ENCODE results near the gene ZFYVE26. TPM values are rescaled to one million over a fixed set of nuclear protein-coding genes. Genes with fewer than 3 reads are reported as not detected.

Gene ZFYVE26
- total RNA-seq, 1 experiment from 2014 or later, result 13.2 TPM

DNA sequence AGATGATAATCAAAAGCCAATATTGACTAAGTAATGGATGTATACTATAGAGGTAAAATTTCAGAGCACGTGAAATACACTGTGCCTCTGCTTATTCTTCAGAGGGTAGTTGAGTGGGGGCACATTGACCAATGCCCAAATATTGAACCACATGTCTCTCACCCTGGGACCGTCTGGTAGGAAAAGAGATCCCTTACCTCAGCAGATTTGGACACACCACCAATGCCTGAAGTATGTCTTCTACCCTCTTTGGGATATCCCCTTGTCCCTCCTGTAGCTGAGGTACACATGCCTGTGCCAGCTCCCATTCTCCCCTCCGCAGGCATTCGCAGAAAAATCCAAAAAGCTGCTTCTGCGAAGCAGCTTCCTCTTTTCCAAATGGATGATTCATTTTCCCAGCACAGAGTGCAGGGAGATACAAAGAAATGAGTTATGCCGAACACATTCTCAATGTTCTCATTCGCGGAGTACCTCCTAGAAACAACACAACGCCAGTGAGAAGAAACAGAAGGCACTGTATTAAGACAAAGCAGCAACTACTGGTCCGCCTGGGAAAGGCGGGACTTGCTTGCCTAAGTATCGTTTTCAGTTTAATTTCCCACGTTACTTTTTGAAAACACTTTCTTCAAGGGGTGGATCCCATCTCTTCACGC, 691 bp downstream of the ZFYVE26 start:
- Histone ChIP-seq H3K4me3 (replicated peaks in 1 of 2; ENCODE audit: low read depth in 1 of 2, low read length in 2 of 2) (peak overlapping the region; percentile 67 to 85), H2AFZ (ENCODE audit: low read depth, low read length, poor library complexity, severe bottlenecking) (no peak overlapping the region), H3K36me3 (ENCODE audit: control insufficient read depth in 1 of 2, insufficient read depth in 2 of 2, low read length in 2 of 2) (peaks cover 0 to 7% of the 10 kb centered on the region in 2 experiments; a peak in 2 of 4 replicates), H3K9me2 (ENCODE audit: insufficient read depth) (no peaks in the 10 kb centered on the region), H3K4me1 (ENCODE audit: control insufficient read depth in 1 of 2, insufficient read depth in 2 of 2, low read length in 2 of 2) (peaks cover 6 to 21% of the 10 kb centered on the region in 2 experiments; a peak in 3 of 4 replicates), H4K20me1 (ENCODE audit: insufficient read depth) (no peaks in the 10 kb centered on the region), H3K27ac (ENCODE audit: low read depth, low read length) (no peak overlapping the region), H3K27me3 (ENCODE audit: insufficient read depth, low read length) (no peaks in the 10 kb centered on the region), H3K4me2 (ENCODE audit: low read length) (peak overlapping the region; percentile 95), H3K79me2 (ENCODE audit: insufficient read depth, low read length) (peaks cover 13% of the 10 kb centered on the region; the same call in 1 of the 2 replicates), H3K9ac (ENCODE audit: low read length) (peak overlapping the region; percentile 67), H3K9me3 (ENCODE audit: control insufficient read depth in 1 of 2, insufficient read depth in 1 of 2, low read depth in 1 of 2, low read length in 2 of 2) (no peaks in the 10 kb centered on the region)
- ChIA-PET CTCF (no interaction called here), RAD21 (ENCODE audit: low non-redundant PET in 1 of 2, low total read pairs in 2 of 2, uncharacterized antibody in 2 of 2, unreplicated experiment in 2 of 2) (no interaction called here), POLR2A (interaction anchor here (0.7 to 0.8 kb wide), 2 partner anchors 68 to 1528 kb away, joined by 3 to 4 read pairs; no protein-coding TSS in a partner anchor)
- DNase-seq (ENCODE audit: low read depth, low spot score) (no peak), ATAC-seq (no peak)
- TF ChIP-seq EGR1 (IDR thresholded peaks at IDR 0.05; ENCODE audit: low read depth) (no peak), JUND (IDR thresholded peaks at IDR 0.05) (no peak), RAD21 (IDR thresholded peaks at IDR 0.05; ENCODE audit: low read depth) (no peak), TCF7L2 (IDR thresholded peaks at IDR 0.05; ENCODE audit: borderline replicate concordance, extremely low read depth, insufficient read depth, insufficient read length) (no peak), YY1 (IDR thresholded peaks at IDR 0.05; ENCODE audit: extremely low read depth, insufficient replicate concordance, low read depth, low read length) (no peak), ZFX (IDR thresholded peaks at IDR 0.05) (no peak), SP1 (IDR thresholded peaks at IDR 0.05; ENCODE audit: low read depth) (no peak), SRF (IDR thresholded peaks at IDR 0.05; ENCODE audit: low read depth) (no peak), EZH2phosphoT487 (IDR thresholded peaks at IDR 0.05; ENCODE audit: borderline replicate concordance) (no peak), CEBPB (IDR thresholded peaks at IDR 0.05; ENCODE audit: low read depth) (no peak)
- TF ChIP-seq, protein P1, sequence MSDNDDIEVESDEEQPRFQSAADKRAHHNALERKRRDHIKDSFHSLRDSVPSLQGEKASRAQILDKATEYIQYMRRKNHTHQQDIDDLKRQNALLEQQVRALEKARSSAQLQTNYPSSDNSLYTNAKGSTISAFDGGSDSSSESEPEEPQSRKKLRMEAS (IDR thresholded peaks at IDR 0.05), result no peak
- intact Hi-C loops (cut with micrococcal nuclease), result no loop called here
- TSS peak; percentile 45 for BruUV-seq (replicated peaks)
